GM21390 (cell line): ENCODE measurements around the gene CCDC12.

Source experiments
- ATAC-seq: cut with Tn5 transposase; IDR thresholded peaks from one replicate; pipeline ENCODE4 v1.9.1; 2021; ENCODE audit not compliant: unreplicated experiment

Gene CCDC12

GRCh38 chr3:46958467-46959160 is 17.9 kb downstream of the CCDC12 start:
- no peak for ATAC-seq

GRCh38 chr3:46957092-46957820 is 19.3 kb downstream of the CCDC12 start:
- ATAC-seq = no peak

- ATAC-seq = no peak
Observed at GRCh38 chr3:46955801-46956259, 20.7 kb downstream of the CCDC12 start.

- no peak for ATAC-seq
Observed at GRCh38 chr3:46955157-46955556, 21.4 kb downstream of the CCDC12 start.

- no peak for ATAC-seq
Observed at GRCh38 chr3:46954178-46954577, 22.4 kb downstream of the CCDC12 start.

- no peak for ATAC-seq
Observed at GRCh38 chr3:46953234-46954010, 23.1 kb downstream of the CCDC12 start.

- ATAC-seq = no peak
Observed at GRCh38 chr3:46952813-46953212, 23.7 kb downstream of the CCDC12 start.

- no peak for ATAC-seq
Observed at GRCh38 chr3:46950650-46951241, 25.8 kb downstream of the CCDC12 start.

- no peak for ATAC-seq
Observed at GRCh38 chr3:46950177-46950576, 26.4 kb downstream of the CCDC12 start.

GRCh38 chr3:46948830-46949671 is 27.5 kb downstream of the CCDC12 start:
- ATAC-seq = no peak

GRCh38 chr3:46947981-46948791 is 28.4 kb downstream of the CCDC12 start:
- no peak for ATAC-seq

- ATAC-seq = no peak
Observed at GRCh38 chr3:46947546-46947901, 29.0 kb downstream of the CCDC12 start.

- no peak for ATAC-seq
Observed at GRCh38 chr3:46946856-46947545, 29.5 kb downstream of the CCDC12 start.

- no peak for ATAC-seq
Observed at GRCh38 chr3:46946416-46946815, 30.1 kb downstream of the CCDC12 start.

GRCh38 chr3:46944191-46944590 is 32.4 kb downstream of the CCDC12 start:
- no peak for ATAC-seq

- no peak for ATAC-seq
Observed at GRCh38 chr3:46943237-46944187, 33.0 kb downstream of the CCDC12 start.

GRCh38 chr3:46942481-46943236 is 33.9 kb downstream of the CCDC12 start:
- no peak for ATAC-seq
